GM21367 (cell line): ENCODE data around the gene ARL13B.
"Not testable (repeated sequence)": the region's sequence is repeated elsewhere in the genome, so short reads cannot be mapped to it uniquely, and the experiment has no call there.

Source experiments
- ATAC-seq: cut with Tn5 transposase; IDR thresholded peaks from one replicate; pipeline ENCODE4 v1.9.1; 2021; ENCODE audit not compliant: unreplicated experiment

ARL13B gene

DNA sequence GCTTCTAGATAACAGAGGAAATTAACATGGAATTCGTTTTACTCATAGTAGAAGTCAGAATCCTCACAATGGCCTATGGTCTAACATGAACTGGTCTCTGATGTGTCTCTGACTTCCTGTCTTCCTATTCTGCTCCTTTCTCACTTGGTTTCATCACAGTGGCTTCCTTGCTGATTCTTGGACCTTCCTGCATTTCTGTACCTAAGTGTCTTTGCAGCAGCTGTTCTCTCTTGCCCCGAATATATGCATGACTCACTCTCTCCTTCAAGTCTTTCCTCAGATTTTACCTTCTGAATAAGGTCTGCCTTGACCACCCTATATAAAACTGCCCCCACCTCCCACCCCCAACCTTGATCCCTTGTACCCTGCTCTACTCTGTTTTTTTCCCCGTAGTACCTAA, 14.1 kb downstream of the ARL13B start:
- no peak for ATAC-seq

DNA sequence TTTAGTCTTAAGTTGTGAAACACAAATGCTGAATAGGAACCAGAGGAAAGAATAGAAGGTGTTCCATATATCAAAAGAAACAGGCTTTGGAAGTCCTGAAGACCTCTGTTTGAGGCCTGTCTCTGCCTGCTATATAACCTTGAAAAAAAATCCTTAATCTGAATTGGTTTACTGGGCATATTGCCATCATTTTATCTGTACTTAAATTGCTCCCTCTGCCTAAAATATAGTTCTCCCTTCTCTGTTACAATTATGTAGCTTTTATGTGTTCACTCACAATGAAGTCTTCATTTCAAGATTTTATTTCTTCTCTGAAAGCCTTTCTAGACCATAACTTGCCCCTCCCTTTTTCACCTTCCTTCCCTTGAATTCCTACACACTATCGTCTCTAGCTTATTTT, 21.2 kb downstream of the ARL13B start:
- ATAC-seq: no peak

DNA sequence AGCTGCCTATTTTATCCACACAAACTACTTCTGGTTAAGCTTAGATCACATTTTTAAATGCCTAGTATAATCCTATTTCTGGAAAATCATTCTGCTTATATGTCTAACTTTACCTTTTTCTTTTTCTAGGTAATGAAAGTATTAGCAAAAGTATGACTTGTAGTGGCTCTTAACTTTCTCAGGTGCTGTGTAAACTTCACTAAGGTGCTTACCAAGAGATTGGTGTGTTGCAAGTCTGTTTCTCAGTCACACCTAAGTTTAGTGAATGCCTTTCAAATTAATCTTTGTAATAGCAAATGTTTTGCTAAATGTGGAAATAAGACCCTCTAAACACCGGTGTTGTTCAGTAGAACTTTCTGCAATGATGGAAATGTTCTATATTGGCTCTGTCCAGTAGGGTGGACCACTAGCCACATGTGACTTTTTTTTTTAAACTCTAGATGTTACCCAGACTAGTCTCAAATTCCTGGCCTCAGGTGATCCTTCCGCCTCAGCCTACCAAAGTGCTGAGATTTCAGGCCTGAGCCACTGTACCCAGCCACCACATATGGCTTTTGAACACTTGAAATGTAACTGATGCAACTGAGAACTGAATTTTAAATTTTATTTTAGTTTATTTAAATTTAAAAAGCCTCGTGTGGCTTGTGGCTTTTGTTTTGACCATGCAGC, 22.0 kb downstream of the ARL13B start:
- ATAC-seq: no peak

DNA sequence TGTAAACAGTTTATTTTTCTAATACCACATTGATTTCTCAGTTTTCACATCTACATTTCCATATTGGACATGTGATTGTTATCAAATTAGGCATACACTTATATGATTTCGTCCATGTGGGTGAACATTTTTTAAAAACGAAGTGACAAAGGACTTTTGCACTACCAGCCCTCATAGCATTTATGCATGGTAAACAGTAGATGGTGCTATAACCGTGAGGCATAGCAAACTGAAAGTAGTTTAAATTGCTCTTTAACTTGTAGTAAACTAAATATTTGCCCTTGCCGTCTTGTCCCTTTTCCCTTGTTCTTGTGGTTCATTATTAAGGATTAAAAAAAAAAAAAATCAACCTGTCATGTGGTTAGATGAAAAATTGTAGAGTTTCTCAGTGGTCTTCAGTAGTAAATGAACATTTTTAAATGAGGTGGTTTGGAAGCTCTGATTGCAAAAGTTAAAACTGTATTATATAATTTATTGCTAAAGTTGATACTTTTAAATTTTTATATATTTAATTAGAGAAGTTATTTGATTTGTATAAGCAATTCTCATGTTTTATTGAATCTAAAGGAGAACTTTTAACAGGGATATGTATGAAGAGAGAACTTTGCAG, 24.5 kb downstream of the ARL13B start:
- peak; percentile 95 for ATAC-seq

DNA sequence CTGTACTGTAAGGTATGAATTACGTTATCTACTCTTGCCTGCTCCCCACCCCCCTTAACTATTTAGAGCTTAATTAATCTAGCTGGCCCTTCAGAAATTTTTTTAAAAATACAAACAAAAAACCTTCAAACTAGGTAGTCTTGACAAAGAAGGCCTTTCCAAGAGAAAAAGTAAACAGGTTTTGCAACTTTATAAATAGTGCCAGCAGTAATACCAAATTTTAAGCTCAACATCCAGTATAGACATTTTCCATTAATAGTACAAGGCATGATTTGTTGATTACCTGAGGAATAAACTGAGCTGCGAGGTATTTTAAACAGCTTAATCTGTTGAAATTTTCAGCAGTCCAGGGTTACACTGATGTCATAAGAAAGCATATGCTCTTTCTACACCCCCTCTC, 28.3 kb downstream of the ARL13B start:
- ATAC-seq: no peak

DNA sequence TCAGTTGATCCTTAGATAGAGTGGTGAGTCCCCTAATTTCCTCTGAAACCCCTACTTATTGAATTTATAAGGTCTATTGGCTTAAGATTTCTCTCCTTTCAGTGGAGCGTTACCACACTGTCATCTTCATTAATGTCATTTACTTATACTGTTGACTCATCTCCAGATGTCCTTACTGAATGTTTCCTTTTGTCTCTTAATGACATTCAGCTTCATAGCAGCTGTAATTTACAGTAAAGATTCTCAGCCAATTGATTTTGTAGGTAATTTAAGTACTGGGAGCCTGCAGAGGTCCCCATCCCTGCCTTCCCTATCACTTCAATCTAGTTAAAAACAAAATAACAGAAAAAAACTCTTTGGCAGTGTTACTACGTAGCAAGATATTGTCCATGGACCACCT, 29.7 kb downstream of the ARL13B start:
- ATAC-seq: no peak

DNA sequence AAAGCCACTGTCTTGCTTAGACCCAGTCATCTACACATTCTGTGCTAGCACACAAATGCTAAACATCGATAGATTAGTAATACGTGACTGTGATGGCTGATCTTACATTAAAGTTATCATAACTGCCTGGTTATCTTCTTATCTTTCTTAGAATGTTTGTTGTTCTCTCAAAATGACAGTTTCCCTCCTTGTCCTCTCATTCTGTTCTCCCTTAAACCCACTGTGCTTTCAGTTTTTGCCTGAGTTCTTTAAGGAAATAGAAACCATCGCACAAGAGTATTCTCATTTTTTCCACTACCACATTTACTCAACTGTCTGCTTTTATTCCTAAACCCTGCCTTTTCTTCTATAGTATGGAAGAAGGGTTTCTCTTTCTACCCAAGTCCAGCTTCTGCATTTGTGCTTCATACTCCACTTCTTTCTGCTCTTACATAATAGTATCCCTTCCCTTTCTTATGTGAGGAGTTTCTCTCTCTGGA, 31.3 kb downstream of the ARL13B start:
- no peak for ATAC-seq

DNA sequence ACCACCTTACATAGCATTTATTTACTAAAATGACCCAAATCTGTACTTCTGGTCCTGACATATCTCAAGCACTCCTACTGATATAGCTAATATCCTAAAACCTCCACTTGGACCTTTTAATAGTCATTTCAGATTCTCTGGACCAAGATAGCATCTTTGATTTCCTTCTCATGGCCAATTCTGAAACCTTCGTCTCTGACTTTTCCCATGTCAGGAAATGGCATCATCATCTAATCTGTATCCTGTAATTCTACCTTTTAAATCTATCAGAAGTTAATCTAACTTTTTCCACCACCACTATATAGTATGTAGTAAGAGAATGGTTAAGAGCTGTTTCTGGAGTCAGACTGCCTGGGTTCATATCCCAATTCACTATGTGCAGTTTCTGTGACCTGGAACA, 32.2 kb downstream of the ARL13B start:
- ATAC-seq: no peak

DNA sequence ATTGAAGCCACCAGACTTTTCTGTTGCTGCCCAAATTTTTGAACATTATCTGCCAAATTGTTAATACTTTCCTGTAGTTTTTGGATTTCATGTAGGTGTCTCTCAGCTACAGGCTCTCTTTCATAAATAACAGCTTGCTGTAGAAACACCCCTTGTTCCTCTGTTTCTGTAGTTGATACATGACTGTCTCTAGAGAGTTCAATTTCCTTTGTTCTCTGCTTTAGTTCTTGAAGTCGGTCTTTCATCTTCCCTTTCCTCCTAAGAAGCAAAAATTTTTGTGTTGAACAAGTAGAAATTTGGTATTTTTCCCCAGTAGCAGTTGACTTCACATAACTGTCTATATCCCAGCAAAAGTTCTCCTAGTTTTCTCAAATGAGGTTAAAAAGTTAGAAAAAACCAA, 35.1 kb downstream of the ARL13B start:
- ATAC-seq: no peak

DNA sequence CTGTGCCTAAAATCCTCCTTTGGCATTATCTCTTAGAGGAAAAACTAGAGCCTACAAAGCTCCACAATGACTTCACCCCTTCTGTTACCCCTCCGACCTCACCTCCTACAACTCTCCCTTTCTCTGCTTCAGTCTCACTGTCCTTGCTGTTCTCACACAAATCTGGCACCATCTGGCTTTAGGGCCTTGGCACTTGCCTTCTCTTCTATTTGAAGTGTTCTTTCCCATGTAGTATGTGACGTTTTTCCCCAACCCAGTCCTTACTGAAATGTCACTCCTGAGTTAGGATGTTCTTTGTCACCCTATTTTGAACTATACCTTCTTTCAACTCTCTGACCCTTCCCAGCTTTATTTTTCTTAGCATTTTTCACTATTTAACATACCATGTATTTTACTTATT, 39.7 kb downstream of the ARL13B start:
- ATAC-seq: no peak

DNA sequence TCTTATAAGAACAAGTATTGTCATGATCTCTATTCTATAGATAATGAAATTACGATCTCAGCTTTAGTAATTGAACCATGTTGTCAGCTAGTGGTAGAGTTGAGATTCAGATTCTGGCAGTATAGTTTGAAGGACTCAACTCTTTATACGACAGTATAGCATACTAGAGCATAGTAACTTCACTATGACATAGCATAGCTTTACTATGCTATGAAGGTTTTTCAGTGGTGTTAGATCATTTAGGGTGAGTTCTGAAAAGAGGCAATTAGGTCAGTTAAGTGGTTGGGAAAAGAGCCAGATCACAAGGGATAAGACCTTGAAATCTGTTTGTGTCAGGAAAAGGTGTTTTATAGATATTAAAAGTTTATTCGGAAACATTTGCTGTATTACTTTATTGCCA, 40.3 kb downstream of the ARL13B start:
- no peak for ATAC-seq

DNA sequence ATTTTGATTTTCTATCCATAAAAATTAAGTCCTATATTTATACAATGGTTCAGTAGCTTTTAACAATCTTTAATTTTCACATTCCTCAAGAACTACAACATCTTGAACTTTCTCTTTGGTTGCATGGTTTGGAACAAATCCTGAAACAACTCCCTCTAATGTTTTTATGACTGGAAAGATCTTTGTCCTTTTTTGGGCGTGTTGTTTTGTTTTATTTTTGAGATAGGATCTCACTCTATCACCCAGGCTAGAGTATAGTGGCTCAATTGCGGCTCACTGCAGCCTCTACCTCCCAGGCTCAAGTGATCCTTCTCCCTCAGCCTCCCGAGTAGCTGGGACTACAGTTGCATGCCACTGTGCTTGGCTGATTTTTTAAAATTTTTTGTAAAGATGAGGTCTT, 44.4 kb downstream of the ARL13B start:
- no peak for ATAC-seq

DNA sequence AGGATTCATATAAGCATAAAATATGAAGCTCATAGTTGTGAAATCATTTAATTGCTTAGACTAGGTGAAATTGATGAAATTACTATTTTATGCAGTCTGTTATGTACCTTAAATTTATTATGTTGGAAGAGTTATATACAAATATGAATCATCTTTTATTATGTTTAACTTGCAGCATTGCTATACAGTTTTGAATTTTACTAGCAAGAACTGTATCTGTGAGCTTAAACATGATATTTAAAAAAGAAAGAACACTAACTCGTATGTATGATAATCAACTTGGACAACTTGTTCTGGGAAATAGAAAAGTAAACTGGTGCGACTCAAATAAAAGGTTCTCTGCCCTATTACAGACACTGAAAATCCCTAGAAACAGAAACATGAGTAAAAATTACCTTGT, 46.7 kb downstream of the ARL13B start:
- ATAC-seq: no peak

DNA sequence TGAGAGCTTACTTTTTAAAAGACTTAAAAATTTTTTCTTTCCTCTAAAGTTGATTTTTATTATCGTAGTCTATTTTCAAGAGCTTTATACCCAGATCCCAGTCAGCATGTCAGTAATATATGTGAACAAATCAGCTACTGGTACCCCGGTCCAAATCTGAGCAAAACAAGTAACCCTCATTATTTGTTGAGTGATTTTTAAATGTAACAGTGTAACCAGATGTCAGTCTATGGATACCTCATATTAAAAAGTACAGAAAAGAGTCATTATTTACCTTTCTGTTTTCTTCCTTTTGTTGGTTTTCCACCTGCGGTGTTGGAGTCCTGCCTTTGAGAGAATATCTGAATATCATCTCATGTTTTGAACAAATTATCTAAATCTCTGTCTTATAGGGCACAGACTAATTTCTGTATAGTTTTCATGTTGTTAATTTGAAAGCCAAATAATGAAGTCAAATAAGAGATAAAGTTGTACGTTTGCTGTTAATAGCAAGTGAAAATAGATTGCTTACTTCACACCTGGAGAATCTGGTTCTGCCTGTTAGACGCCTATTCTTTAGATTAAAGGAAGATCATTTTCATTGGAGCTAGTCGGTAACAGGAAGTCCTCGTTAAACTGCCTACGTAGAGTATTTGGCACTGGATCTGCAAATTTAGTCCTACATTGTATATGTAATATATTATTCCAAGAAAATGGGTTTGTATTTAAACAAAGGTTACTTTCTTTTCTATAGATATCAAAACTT, 48.3 kb downstream of the ARL13B start, which contains the start of gene STX19:
TSS of gene STX19 (minus strand) at position 505 of the 745 bp plus-strand sequence. CDS start 13,328 bp downstream, outside the sequence.
- ATAC-seq: no peak

DNA sequence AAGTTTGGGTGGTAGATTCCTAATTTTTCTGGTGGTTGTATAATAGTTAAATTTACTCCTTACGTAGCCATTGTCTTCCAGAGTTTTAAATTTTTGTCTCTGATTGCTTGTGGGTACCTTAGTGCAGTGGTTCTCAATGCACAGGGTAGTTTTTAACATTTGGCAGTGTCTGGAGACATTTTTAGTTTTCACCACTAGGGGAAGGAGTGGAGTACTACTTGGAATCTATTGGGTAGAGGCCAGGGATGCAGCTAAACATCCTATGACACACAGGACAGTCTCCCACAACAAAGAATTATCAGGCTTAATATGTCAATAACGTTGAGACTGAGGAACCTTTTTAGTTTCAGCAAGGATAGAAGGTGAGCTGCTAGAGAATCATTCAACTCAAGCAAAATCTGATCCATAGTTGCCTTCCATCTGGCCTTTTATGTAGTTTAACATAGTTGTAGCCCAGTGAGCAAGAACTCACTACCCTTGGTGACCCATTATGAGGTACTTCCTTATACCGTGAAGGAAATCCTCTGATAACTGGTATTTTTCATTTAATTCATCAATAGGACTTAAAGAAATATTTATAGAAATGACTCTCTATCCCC, 57.1 kb downstream of the ARL13B start:
- ATAC-seq: peak; percentile 91

DNA sequence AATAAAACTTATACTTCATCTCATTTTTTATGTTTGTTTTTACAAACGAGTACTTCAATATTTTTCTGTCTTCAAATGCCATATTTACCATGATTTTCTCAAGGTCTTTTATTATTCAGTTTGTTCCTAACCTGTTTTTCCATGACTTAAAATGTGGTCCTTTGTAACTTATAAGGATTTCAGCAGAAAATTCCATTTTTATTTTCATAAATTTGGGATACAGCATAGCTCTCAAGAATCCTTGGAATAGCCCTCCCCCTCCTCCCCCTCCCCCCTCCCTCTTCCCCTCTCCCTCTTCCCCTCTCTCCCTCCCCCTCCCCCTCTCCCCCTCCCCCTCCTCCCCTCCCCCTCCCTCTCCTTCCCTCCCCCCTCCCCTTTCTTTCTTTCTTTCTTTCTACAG, 63.3 kb downstream of the ARL13B start:
- no peak for ATAC-seq

DNA sequence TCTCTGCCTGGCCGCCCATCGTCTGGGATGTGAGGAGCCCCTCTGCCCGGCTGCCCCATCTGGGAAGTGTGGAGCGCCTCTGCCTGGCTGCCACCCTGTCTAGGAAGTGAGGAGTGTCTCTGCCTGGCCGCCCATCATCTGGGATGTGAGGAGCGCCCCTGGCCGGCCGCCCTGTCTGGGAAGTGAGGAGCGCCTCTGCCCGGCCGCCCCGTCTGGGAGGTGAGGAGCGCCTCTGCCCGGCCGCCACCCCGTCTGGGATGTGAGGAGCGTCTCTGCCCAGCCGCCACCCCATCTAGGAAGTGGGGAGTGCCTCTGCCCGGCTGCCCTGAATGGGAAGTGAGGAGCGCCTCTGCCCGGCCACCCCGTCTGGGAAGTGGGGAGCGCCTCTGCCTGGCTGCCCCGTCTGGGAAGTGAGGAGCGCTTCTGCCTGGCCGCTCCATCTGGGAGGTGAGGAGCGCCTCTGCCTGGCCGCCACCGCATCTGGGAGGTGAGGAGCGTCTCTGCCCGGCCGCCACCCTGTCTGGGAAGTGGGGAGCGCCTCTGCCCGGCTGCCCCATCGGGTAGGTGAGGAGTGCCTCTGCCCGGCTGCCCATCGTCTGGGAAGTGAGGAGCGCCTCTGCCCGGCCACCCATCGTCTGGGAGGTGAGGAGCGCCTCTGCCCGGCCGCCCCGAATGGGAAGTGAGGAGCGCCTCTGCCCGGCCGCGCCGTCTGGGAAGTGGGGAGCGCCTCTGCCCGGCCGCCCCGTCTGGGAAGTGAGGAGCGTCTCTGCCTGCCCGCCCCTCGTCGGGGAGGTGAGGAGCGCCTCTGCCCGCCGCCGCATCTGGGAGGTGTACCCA, 64.4 kb downstream of the ARL13B start:
- ATAC-seq: not testable (repeated sequence)

DNA sequence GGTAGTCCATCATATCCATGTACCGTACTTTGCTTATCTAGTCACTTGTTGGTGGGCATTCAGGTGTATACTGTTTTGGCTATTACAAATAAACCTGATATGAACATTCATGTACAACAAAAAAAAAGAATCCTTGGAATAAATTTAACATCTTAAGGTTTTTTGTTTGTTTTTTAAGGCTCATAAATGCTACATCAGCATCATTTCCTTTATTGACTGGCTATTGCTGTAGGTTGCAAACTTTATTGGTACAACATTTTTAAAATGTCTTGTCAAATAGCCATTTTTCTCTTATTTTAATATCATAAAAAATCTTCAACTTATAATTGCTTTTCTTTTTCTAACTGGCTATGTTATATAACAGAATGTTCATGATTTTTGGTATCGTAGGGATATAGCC, 66.6 kb downstream of the ARL13B start:
- no peak for ATAC-seq

DNA sequence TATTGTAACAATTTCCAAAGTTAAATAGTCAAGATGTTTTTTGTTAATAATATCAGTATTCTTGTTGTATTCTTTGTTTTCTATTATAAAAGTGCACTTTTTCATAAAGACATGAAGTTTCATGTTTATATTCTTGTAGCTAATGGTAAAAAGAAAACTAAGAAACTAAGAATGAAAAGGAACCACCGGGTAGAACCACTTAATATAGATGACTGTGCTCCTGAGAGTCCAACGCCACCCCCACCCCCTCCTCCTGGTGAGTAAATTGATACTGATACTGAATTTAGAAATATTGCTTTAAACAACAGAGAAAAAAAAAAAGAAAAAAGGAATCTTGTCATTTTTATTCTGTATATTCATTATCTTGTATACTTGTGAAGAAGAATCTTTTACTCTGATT, 69.3 kb downstream of the ARL13B start:
- no peak for ATAC-seq

DNA sequence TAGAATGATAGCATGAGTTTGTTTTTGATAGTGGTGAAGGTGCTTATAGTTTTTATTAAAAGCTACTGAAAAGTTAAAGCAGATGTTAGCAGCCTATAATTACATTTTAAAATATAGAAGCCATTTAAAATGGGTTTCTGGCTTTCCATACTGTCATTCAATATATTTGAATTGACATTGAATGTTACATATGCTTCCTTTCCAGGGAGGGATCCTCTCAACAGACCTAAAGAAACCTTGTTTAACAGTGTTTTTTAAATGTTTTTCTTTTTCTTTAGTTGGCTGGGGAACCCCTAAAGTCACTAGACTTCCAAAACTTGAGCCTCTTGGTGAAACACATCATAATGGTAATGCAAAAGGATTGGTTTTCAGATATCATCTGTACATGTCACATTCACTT, 70.6 kb downstream of the ARL13B start:
- ATAC-seq: no peak

DNA sequence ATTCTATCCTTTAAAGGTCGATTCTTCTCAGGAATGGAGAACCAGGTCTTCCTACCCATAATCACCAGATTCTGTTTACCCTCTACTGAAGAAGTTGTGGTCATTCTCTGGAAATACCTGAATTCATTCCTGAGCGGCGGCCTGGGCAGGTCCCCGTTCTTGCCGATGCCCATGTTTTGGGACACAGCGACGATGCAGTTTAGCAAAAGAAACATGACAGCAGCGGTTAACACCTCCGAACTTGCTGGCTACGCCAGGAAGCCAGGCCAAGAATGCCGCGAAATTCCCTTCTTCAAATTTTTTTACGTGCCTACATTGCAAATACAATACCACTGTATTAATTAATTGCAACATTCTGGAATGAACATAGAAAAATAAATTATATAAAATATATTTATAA, 81.3 kb downstream of the ARL13B start:
- no peak for ATAC-seq
